Cardiac muscle cell (in vitro differentiated cells and primary cell): ENCODE data around the gene GLIPR1. TPM values are rescaled to one million over a fixed set of nuclear protein-coding genes. Genes with fewer than 3 reads are reported as not detected.

Source experiments
- DNase-seq, 2 donors: peaks; one replicate each; pipeline versions ENCODE4 v3.0.0 to v3.0.0-alpha.2; 2010 to 2017; ENCODE audit warnings: low read depth in 1 of 2, low spot score in 1 of 2
- H3K27ac ChIP-seq: fragments of 200-600 bp; sonication (generic); 2 replicates; pipeline ENCODE4 v1.5.1; 2016
- H3K27me3 ChIP-seq: fragments of 200-600 bp; sonication (generic); 2 replicates; pipeline ENCODE4 v1.6.0; 2016; ENCODE audit warnings: control low read depth
- H3K36me3 ChIP-seq: fragments of 200-600 bp; sonication (generic); 2 replicates; pipeline ENCODE4 v1.5.1; 2016; ENCODE audit warnings: control low read depth
- H3K4me1 ChIP-seq: fragments of 200-600 bp; sonication (generic); 2 replicates; pipeline ENCODE4 v1.8.1; 2017; ENCODE audit warnings: low read depth, mild to moderate bottlenecking, mixed run types
- H3K4me3 ChIP-seq: fragments of 200-600 bp; sonication (generic); 2 replicates; pipeline ENCODE4 v1.5.1; 2016; ENCODE audit warnings: mild to moderate bottlenecking
- H3K9me3 ChIP-seq: fragments of 200-600 bp; sonication (generic); 2 replicates; pipeline ENCODE4 v1.5.1; 2017; ENCODE audit warnings: low read depth, mild to moderate bottlenecking, control low read depth
- polyA plus RNA-seq: library from polyadenylated mRNA; unstranded; fragments of >200 nt; fragmentation: Nextera tagmentation; extraction: Ambion mirVana; gene quantifications from 2 replicates; pipeline ENCODE4 v1.2.1, GENCODE V29; 2016
- total RNA-seq: library from RNA; depleted of rRNA; stranded (reverse); fragments of >200 nt; gene quantifications from 2 replicates; pipeline ENCODE4 v1.2.3, GENCODE V29; 2016
- TF ChIP-seq, protein P1 (sequence below): IDR thresholded peaks from 2 replicates; pipeline ENCODE4 v1.5.1; 2012; ENCODE audit warnings: low read depth, mild to moderate bottlenecking, low read length

The GLIPR1 gene
- total and polyA plus RNA-seq, 2 experiments from 2014 or later, result 0.03 to 0.62 TPM

DNA sequence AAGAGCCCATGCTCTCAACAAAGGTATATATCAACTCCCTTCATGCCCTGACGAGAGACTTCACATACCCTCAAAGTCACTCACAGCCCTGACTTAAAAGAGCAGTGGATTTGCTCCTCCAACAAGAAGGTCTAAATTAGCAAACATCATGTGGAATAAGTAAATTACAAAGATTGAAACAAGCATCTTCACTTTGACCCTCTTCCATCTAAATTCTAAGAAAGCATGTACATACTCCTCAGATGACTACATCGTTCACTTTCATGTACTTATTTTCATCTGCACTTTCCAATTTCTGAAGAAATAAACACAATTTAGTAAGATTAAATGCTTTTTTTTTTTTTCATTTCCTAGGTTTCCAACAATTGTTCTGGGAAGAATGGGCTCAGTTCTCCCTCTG lies 69.4 kb downstream of the GLIPR1 start:
- DNase-seq, result no peak
- no peaks in the 10 kb centered on the region for H3K27me3 ChIP-seq
- H3K36me3 ChIP-seq, result no peaks in the 10 kb centered on the region
- H3K9me3 ChIP-seq, result no peaks in the 10 kb centered on the region
- H3K4me1 ChIP-seq, result peaks cover 31% of the 10 kb centered on the region
- peak overlapping the region; percentile 57 for H3K27ac ChIP-seq
- H3K4me3 ChIP-seq, result no peak overlapping the region
- TF ChIP-seq, protein P1, sequence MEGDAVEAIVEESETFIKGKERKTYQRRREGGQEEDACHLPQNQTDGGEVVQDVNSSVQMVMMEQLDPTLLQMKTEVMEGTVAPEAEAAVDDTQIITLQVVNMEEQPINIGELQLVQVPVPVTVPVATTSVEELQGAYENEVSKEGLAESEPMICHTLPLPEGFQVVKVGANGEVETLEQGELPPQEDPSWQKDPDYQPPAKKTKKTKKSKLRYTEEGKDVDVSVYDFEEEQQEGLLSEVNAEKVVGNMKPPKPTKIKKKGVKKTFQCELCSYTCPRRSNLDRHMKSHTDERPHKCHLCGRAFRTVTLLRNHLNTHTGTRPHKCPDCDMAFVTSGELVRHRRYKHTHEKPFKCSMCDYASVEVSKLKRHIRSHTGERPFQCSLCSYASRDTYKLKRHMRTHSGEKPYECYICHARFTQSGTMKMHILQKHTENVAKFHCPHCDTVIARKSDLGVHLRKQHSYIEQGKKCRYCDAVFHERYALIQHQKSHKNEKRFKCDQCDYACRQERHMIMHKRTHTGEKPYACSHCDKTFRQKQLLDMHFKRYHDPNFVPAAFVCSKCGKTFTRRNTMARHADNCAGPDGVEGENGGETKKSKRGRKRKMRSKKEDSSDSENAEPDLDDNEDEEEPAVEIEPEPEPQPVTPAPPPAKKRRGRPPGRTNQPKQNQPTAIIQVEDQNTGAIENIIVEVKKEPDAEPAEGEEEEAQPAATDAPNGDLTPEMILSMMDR, result no peak

DNA sequence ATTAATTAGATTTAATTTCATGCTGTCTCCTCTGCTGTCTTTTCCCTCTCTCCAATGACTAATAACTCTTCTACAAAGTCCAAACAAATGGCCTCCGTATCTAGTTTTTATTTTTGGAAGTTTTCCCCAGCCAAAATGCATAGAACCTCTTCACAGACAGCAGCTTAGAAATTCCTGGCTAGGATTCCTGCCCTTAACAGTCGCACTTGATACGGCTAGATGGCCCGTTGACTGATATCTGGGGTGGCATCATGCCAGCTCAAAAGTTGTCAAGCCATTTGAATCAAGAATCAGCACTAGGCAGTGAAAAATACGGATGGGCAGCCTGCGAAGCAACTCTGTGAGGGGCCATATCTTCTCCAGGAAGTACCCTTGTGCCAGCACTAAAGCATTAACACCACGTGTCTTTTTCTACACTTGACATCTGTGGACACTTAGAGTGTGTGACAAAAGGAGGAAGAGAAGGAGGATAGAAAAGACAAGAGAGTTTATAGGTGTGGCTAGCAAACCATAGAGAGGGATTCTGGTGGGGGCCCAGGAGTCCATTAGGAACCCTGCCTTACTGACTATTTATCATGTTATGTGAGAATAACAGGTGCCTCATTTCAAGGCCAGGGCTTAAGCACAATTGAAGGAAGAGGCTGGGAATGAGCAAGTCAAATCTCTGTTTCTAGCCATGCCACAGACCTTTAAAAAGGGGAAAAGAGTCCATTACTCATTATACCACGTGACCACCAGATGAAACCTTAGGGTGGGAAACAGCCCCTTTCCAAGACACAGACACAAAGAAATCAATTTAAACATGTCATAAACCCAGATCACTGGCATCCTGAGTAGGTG lies 70.1 kb downstream of the GLIPR1 start:
- Histone ChIP-seq H3K9me3 (no peaks in the 10 kb centered on the region), H3K36me3 (no peaks in the 10 kb centered on the region), H3K4me1 (peaks cover 31% of the 10 kb centered on the region), H3K27ac (peak overlapping the region; percentile 57), H3K27me3 (no peaks in the 10 kb centered on the region), H3K4me3 (no peak overlapping the region)
- TF ChIP-seq, protein P1, result no peak
- peak; percentile 42 to 45 for DNase-seq

DNA sequence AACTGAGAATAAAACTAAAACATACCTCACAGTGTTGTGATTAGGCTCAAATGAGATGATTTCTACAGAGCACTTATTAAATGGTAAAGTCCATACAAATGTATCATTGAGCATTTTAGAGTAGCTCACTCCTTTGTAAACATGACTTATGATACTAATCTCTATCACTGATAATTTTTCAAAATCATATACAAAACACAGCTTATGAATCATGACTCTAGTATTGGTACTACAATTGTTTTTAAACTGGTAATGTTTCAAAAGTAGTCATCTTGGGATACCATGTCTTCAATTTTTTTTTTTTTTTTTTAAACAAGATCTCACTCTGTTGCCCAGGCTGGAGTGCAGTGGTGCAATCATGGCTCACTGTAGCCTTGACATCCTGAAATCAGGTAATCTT lies 70.9 kb downstream of the GLIPR1 start:
- TF ChIP-seq, protein P1, result no peak
- Histone ChIP-seq H3K4me3 (no peak overlapping the region), H3K27ac (peak overlapping the region; percentile 57), H3K4me1 (peaks cover 31% of the 10 kb centered on the region), H3K9me3 (no peaks in the 10 kb centered on the region), H3K36me3 (no peaks in the 10 kb centered on the region), H3K27me3 (no peaks in the 10 kb centered on the region)
- no peak for DNase-seq

DNA sequence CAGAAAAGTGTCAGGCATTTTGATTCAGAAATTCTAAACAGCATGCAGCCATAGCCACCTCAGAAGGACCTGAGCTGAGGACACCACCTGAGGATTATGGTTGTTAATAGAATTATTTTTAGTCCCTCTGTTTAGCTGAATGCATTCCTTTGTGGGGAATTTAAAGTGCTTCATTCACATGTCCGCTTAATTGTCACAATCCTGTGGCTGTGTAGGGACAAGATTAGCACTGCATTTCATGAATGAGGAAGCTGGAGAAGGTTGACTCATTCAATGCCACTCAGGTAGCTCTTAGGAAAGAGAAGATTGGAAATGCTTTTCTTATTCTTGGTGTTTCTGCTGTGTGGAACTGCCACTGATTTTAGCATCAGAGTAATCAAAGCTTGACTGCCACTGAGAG lies 72.8 kb downstream of the GLIPR1 start:
- TF ChIP-seq, protein P1, result no peak
- H3K4me3 ChIP-seq, result no peak overlapping the region
- H3K4me1 ChIP-seq, result peaks cover 31% of the 10 kb centered on the region
- no peaks in the 10 kb centered on the region for H3K36me3 ChIP-seq
- no peaks in the 10 kb centered on the region for H3K9me3 ChIP-seq
- peak in 1 of 2 donors; percentile 82 for DNase-seq
- no peaks in the 10 kb centered on the region for H3K27me3 ChIP-seq
- peak overlapping the region; percentile 94 for H3K27ac ChIP-seq

Other genes with a start within 250 kb of the GLIPR1 start
- gene CAPS2, start 150.4 kb upstream of the GLIPR1 start, total RNA-seq, result 2.0 and 6.0 TPM in 2 replicates
- 3.3 and 4.3 TPM in 2 replicates for gene CAPS2, start 150.4 kb upstream of the GLIPR1 start, polyA plus RNA-seq
- gene GLIPR1L1, start 146.1 kb upstream of the GLIPR1 start, total RNA-seq, result not detected in 2 replicates
- gene GLIPR1L1, start 146.1 kb upstream of the GLIPR1 start, polyA plus RNA-seq, result not detected in 2 replicates
- 0.63 TPM in 1 of 2 replicates, not detected in the other for gene GLIPR1L2, start 89.7 kb upstream of the GLIPR1 start, total RNA-seq
- gene GLIPR1L2, start 89.7 kb upstream of the GLIPR1 start, polyA plus RNA-seq, result 0.54 and 5.6 TPM in 2 replicates
- gene KRR1, start 30.9 kb downstream of the GLIPR1 start, total RNA-seq, result 29.9 and 30.7 TPM in 2 replicates
- gene KRR1, start 30.9 kb downstream of the GLIPR1 start, polyA plus RNA-seq, result 32.4 and 36.8 TPM in 2 replicates